GM12892 (cell line): ENCODE measurements around the gene CIAO2B.

Experiments used
- POLR2A ChIP-seq: IDR thresholded peaks from 2 replicates; pipeline ENCODE4 v1.6.1; 2011; ENCODE audit warnings: low read depth, low read length, control low read depth
- POLR2AphosphoS5 ChIP-seq: IDR thresholded peaks from 2 replicates; pipeline ENCODE4 v1.6.1; 2011; ENCODE audit warnings: low read depth, low read length, control low read depth
- TAF1 ChIP-seq: IDR thresholded peaks from 2 replicates; pipeline ENCODE4 v1.6.1; 2011; ENCODE audit warnings: low read depth, mild to moderate bottlenecking, control low read depth, low read length, borderline replicate concordance

DNA sequence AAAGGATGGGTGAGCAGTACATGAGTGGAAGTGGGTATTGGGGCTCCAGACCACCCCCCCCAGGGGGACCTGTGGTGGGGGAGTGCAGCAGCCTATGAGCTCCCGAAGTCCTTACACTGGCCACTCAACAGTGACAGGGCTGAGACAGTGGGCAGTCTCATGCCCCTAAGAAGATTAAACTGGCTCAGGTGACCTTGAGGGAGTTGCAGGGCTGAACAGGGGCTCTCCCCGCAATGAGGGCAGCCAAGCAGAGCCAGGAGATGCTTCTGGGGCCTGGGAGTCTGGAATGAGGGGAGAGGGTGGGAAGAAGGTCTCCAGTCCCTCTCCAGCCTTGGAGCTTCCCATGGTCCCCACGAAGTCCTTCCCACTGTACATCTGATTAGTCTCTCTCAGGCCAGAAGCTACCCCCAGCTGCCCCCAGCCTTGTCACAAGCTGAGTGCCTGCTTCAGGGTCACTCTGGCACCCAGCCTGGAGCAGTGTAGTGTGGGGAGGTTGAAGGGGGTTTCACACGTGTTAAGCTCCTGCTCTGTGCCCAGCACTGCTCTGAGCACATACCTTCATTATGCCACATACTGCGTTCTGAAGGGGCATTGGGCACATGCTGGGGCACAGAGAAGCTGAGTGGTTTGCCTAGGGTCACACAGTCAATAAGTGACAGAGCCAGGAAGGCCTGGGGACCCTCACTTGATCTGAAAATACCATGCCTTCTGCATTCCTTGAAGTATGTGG, 14.5 kb downstream of the CIAO2B start:
- no peak for TF ChIP-seq POLR2A
- TF ChIP-seq TAF1 = no peak
- TF ChIP-seq POLR2AphosphoS5 = no peak
